Esophagus muscularis mucosa (tissue), 4 donors: Measurements from ENCODE around the gene RUNX2.

Experiments used
- EP300 ChIP-seq: sonication (generic); formaldehyde crosslinking; IDR thresholded peaks from one replicate; pipeline ENCODE4 v1.6.1; 2017; ENCODE audit warnings: antibody characterized with exemption
- POLR2A ChIP-seq: fragments of 450-650 bp; IDR thresholded peaks from one replicate; pipeline ENCODE4 v1.6.1; 2017; ENCODE audit warnings: antibody characterized with exemption, moderate library complexity, mild to moderate bottlenecking, low read depth
- POLR2AphosphoS5 ChIP-seq, 2 donors: sonication (generic); formaldehyde crosslinking; IDR thresholded peaks; one replicate each; pipeline ENCODE4 v1.6.1; 2017; ENCODE audit warnings: antibody characterized with exemption in 2 of 2
- TF ChIP-seq, protein P1 (sequence below), 3 experiments: fragments of 200-600 bp in 2 of 3; fragments of 450-650 bp in 1 of 3; sonication (generic) in 2 of 3; IDR thresholded peaks; one replicate each; pipeline ENCODE4 v1.5.1; 2017 to 2019; ENCODE audit warnings: antibody characterized with exemption in 3 of 3, mild to moderate bottlenecking in 2 of 3, moderate library complexity in 1 of 3

DNA sequence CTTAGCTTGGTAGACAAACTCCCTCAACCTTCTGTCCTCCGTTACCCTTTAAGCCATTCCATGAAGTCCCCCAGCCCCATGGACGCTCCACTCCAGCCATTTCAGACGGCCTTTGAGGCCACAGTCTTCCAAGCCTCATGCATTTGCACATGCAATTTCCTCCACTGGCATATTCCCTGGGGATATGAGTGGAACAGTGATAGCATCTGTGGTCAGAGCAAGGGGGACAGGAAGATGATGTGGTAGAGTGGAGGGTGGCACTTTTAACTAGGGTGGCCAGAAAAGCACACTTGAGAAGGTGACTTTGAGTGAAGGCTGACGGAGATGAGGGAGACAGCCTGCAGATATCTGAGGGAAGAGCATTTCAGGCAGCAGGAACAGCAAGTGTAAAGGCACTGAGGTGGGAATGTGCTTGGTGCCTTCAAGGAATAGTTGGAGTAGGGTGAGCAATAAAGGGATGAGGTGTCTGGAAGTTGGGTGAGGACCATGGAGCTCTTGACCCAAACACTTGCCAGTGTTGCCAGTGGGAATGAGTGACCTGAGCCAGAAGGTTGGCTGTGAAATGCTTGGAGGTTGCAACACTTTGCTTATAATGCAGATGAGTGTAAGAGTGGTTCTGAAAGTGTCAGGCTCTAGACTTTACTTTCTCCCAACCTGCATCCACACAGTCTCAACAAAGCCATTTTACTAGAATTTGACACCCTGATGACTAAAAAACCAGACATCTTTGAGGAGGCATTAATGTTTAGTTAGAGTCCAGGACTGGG lies 325.2 kb downstream of the RUNX2 start:
- TF ChIP-seq, protein P1, sequence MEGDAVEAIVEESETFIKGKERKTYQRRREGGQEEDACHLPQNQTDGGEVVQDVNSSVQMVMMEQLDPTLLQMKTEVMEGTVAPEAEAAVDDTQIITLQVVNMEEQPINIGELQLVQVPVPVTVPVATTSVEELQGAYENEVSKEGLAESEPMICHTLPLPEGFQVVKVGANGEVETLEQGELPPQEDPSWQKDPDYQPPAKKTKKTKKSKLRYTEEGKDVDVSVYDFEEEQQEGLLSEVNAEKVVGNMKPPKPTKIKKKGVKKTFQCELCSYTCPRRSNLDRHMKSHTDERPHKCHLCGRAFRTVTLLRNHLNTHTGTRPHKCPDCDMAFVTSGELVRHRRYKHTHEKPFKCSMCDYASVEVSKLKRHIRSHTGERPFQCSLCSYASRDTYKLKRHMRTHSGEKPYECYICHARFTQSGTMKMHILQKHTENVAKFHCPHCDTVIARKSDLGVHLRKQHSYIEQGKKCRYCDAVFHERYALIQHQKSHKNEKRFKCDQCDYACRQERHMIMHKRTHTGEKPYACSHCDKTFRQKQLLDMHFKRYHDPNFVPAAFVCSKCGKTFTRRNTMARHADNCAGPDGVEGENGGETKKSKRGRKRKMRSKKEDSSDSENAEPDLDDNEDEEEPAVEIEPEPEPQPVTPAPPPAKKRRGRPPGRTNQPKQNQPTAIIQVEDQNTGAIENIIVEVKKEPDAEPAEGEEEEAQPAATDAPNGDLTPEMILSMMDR (IDR thresholded peaks at IDR 0.05): no peak
- TF ChIP-seq POLR2A (no peak), EP300 (no peak), POLR2AphosphoS5 (IDR thresholded peaks at IDR 0.05) (no peak)
